ENCODE results near the gene CPNE8. TPM values are rescaled to one million over a fixed set of nuclear protein-coding genes. Genes with fewer than 3 reads are reported as not detected.

The CPNE8 gene
- total RNA-seq, 2 experiments from 2014 or later = 3.5 to 5.7 TPM

DNA sequence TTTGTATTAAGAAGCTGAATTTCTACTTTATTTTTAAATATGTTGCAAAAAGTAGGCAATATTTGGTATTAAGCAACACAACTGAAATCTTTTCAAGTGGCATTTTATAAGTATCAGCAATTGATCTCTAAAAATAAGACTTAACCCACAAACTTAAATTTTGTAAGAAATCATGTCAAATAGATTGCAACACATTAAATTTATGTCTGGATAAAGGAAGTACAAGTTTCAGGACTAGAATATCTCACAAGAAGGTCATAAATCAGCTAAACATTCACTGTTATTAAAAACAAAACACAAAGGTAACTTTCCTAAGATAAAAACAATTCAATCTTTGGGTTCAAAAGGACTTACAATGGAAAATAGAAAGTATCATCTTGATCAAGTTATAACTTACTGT, 32.8 kb downstream of the CPNE8 start:
- Mint-ChIP-seq H3K9me3 (no peaks in the 10 kb centered on the region), H3K4me3 (no peak overlapping the region), H3K27me3 (ENCODE audit: low read depth) (no peaks in the 10 kb centered on the region), H3K4me1 (ENCODE audit: low read depth) (no peaks in the 10 kb centered on the region), H3K36me3 (ENCODE audit: low read depth) (peaks cover 3% of the 10 kb centered on the region), H3K27ac (no peak overlapping the region)
- no peak for DNase-seq
- CTCF ChIA-PET = interaction anchor here (0.6 to 0.7 kb wide), 2 partner anchors 15 to 311 kb away, joined by 3 read pairs; no protein-coding TSS in a partner anchor
- intact Hi-C loops (cut with micrococcal nuclease) = no loop called here

GRCh38 chr12:38872156-38872555, 33.2 kb downstream of the CPNE8 start:
- Mint-ChIP-seq H3K4me1 (ENCODE audit: low read depth) (no peaks in the 10 kb centered on the region), H3K27ac (no peak overlapping the region), H3K4me3 (no peak overlapping the region), H3K27me3 (ENCODE audit: low read depth) (no peaks in the 10 kb centered on the region), H3K36me3 (ENCODE audit: low read depth) (peaks cover 3% of the 10 kb centered on the region), H3K9me3 (no peaks in the 10 kb centered on the region)
- DNase-seq = no peak
- CTCF ChIA-PET = interaction anchor here (0.6 kb wide), 1 partner anchor 312 kb away, joined by 3 read pairs; no protein-coding TSS in a partner anchor
- intact Hi-C loops (cut with micrococcal nuclease) = no loop called here

- H3K4me1 Mint-ChIP-seq (ENCODE audit: low read depth) = no peaks in the 10 kb centered on the region
- H3K9me3 Mint-ChIP-seq = no peaks in the 10 kb centered on the region
- intact Hi-C loops (cut with micrococcal nuclease) = no loop called here
- H3K36me3 Mint-ChIP-seq (ENCODE audit: low read depth) = peaks cover 3% of the 10 kb centered on the region
- CTCF ChIA-PET = no interaction called here
- H3K4me3 Mint-ChIP-seq = no peak overlapping the region
- H3K27ac Mint-ChIP-seq = no peak overlapping the region
- no peak for DNase-seq
- no peaks in the 10 kb centered on the region for H3K27me3 Mint-ChIP-seq (ENCODE audit: low read depth)
Measured at GRCh38 chr12:38869036-38869435, 36.4 kb downstream of the CPNE8 start.

GRCh38 chr12:38850461-38850860, 54.9 kb downstream of the CPNE8 start:
- CTCF ChIA-PET = no interaction called here
- no peak overlapping the region for H3K4me3 Mint-ChIP-seq
- no peaks in the 10 kb centered on the region for H3K36me3 Mint-ChIP-seq (ENCODE audit: low read depth)
- no peak overlapping the region for H3K27ac Mint-ChIP-seq
- no peaks in the 10 kb centered on the region for H3K4me1 Mint-ChIP-seq (ENCODE audit: low read depth)
- intact Hi-C loops (cut with micrococcal nuclease) = no loop called here
- H3K9me3 Mint-ChIP-seq = no peaks in the 10 kb centered on the region
- no peak for DNase-seq
- H3K27me3 Mint-ChIP-seq (ENCODE audit: low read depth) = no peaks in the 10 kb centered on the region

DNA sequence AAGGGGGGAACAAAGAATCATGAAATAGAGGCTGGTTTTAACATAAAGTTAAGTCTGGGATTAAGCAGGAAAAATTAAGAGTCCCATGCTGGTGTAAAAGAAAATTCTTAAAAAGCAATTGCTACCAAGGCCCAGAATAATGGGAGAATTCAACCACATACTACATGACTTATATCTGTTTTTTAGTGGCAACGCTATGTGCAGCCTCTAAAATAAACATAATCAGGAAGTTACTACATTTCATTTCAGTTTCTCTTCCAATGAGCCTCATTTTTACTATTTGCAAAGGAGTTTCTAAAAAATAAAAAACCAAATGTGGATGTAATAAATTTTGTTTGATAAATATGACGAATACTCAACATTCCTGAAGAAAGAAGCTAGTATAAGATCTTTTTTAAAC, 58.1 kb downstream of the CPNE8 start:
- Mint-ChIP-seq H3K27me3 (ENCODE audit: low read depth) (no peaks in the 10 kb centered on the region), H3K4me1 (ENCODE audit: low read depth) (no peaks in the 10 kb centered on the region), H3K36me3 (ENCODE audit: low read depth) (no peaks in the 10 kb centered on the region), H3K4me3 (no peak overlapping the region), H3K9me3 (no peaks in the 10 kb centered on the region), H3K27ac (no peak overlapping the region)
- CTCF ChIA-PET = interaction anchor here (0.6 kb wide), 1 partner anchor 173 kb away, joined by 3 read pairs; no protein-coding TSS in a partner anchor
- no peak for DNase-seq
- intact Hi-C loops (cut with micrococcal nuclease) = no loop called here

GRCh38 chr12:38844267-38844666, 61.1 kb downstream of the CPNE8 start:
- Mint-ChIP-seq H3K27me3 (ENCODE audit: low read depth) (no peaks in the 10 kb centered on the region), H3K27ac (no peak overlapping the region)
- intact Hi-C loops (cut with micrococcal nuclease) = no loop called here

GRCh38 chr12:38838056-38838850, 67.1 kb downstream of the CPNE8 start:
- H3K27me3 Mint-ChIP-seq (ENCODE audit: low read depth) = no peaks in the 10 kb centered on the region
- no peak overlapping the region for H3K4me3 Mint-ChIP-seq
- no peak overlapping the region for H3K27ac Mint-ChIP-seq
- CTCF ChIA-PET = no interaction called here
- peaks cover 2% of the 10 kb centered on the region for H3K36me3 Mint-ChIP-seq (ENCODE audit: low read depth)
- H3K9me3 Mint-ChIP-seq = no peaks in the 10 kb centered on the region
- intact Hi-C loops (cut with micrococcal nuclease) = no loop called here
- DNase-seq = no peak
- no peaks in the 10 kb centered on the region for H3K4me1 Mint-ChIP-seq (ENCODE audit: low read depth)

More at GRCh38 chr12:38844267-38844666, 61.1 kb downstream of the CPNE8 start:
- Mint-ChIP-seq H3K4me3 (no peak overlapping the region), H3K4me1 (ENCODE audit: low read depth) (no peaks in the 10 kb centered on the region), H3K9me3 (no peaks in the 10 kb centered on the region), H3K36me3 (ENCODE audit: low read depth) (no peaks in the 10 kb centered on the region)
- no peak for DNase-seq
- CTCF ChIA-PET = no interaction called here

DNA sequence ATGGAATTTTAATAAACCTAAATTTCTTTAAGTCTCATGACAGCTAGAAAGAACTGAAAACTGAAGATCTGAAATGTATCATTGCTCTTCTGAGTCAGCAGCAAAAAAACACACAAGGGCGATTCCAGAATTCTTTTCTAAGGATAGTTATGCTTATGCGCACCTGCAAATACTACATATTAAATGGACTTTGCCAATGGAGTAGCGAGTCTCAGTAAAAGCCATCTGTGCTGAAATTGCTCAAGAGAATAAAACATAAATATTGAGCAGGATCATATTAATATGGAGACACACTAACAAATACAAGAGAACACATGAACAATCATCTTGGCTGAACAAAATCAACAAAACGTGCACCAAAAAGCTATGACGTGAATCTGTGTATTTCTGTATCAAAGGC, 73.7 kb downstream of the CPNE8 start:
- Mint-ChIP-seq H3K4me3 (no peak overlapping the region), H3K27me3 (ENCODE audit: low read depth) (no peaks in the 10 kb centered on the region), H3K36me3 (ENCODE audit: low read depth) (peaks cover 2% of the 10 kb centered on the region), H3K4me1 (ENCODE audit: low read depth) (no peaks in the 10 kb centered on the region), H3K9me3 (peaks cover 5% of the 10 kb centered on the region), H3K27ac (no peak overlapping the region)
- no peak for DNase-seq
- CTCF ChIA-PET = no interaction called here
- intact Hi-C loops (cut with micrococcal nuclease) = no loop called here

DNA sequence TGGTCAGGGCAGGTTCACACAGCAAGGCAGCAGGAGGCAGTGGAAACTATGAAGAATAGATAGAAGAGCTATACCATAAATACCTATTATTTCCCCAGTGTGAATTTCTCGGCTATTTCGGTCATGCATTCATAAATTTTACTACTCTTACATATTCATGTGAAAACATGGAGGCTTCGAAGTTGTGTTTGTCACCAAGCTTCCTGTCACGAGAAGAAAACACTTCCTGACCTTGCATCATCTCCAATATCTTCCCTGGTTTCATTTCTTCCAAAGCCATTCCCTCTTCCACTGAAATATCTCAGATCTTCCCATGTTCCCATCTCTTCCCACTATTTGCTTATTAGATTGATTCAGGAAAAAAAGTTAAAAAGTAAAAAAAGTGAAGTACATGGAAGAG, 80.4 kb downstream of the CPNE8 start:
- intact Hi-C loops (cut with micrococcal nuclease) = no loop called here
- no peaks in the 10 kb centered on the region for H3K27me3 Mint-ChIP-seq (ENCODE audit: low read depth)
- H3K36me3 Mint-ChIP-seq (ENCODE audit: low read depth) = no peaks in the 10 kb centered on the region
- peaks cover 1% of the 10 kb centered on the region for H3K9me3 Mint-ChIP-seq
- no peak for DNase-seq
- H3K4me1 Mint-ChIP-seq (ENCODE audit: low read depth) = no peaks in the 10 kb centered on the region
- CTCF ChIA-PET = no interaction called here
- H3K27ac Mint-ChIP-seq = no peak overlapping the region
- no peak overlapping the region for H3K4me3 Mint-ChIP-seq

DNA sequence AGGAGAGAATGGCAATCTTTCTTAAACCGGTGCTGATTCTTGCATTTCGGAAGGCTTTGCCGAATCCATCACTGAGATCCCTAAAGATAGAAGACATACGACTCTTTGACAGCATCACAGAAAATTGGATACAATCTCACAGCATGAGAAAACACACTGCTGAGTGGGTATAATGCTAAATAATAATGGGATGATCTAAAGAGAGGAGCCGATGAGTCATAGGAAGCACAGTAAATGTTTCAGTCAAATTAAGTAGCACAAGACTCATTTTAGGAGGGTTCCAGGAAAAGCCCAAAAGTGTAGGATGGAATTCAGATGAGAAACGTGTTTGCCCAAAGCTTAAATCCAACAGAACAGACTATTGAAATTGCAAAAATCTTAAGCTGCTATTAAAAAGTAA, 81.7 kb downstream of the CPNE8 start:
- H3K9me3 Mint-ChIP-seq = peaks cover 1% of the 10 kb centered on the region
- intact Hi-C loops (cut with micrococcal nuclease) = no loop called here
- no peaks in the 10 kb centered on the region for H3K4me1 Mint-ChIP-seq (ENCODE audit: low read depth)
- H3K36me3 Mint-ChIP-seq (ENCODE audit: low read depth) = no peaks in the 10 kb centered on the region
- H3K27ac Mint-ChIP-seq = no peak overlapping the region
- H3K27me3 Mint-ChIP-seq (ENCODE audit: low read depth) = no peaks in the 10 kb centered on the region
- no peak for DNase-seq
- H3K4me3 Mint-ChIP-seq = no peak overlapping the region
- CTCF ChIA-PET = no interaction called here

GRCh38 chr12:38823314-38823713, 82.1 kb downstream of the CPNE8 start:
- Mint-ChIP-seq H3K36me3 (ENCODE audit: low read depth) (no peaks in the 10 kb centered on the region), H3K4me1 (ENCODE audit: low read depth) (no peaks in the 10 kb centered on the region), H3K9me3 (peaks cover 1% of the 10 kb centered on the region), H3K27me3 (ENCODE audit: low read depth) (no peaks in the 10 kb centered on the region), H3K4me3 (no peak overlapping the region), H3K27ac (no peak overlapping the region)
- intact Hi-C loops (cut with micrococcal nuclease) = no loop called here
- DNase-seq = no peak
- CTCF ChIA-PET = no interaction called here

DNA sequence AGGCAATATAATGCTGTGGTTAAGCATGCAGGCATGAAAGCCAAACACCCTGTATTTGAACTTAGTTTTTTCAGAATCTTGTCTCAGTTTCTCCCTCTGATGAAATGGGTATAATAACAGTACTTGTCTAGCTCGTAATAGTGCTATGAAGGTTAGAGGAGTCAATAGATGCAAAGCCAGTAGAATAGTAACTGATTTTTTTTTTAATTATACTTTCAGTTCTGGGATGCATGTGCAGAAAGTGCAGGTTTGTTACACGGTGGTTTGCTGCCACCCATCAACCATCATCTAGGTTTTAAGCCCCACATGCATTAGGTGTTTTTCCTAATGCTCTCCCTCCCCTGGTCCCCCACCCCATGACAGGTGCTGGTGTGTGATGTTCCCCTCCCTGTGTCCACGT, 87.4 kb downstream of the CPNE8 start:
- Mint-ChIP-seq H3K27me3 (ENCODE audit: low read depth) (no peaks in the 10 kb centered on the region), H3K9me3 (peaks cover 5% of the 10 kb centered on the region), H3K4me1 (ENCODE audit: low read depth) (no peaks in the 10 kb centered on the region), H3K27ac (no peak overlapping the region), H3K4me3 (no peak overlapping the region), H3K36me3 (ENCODE audit: low read depth) (no peaks in the 10 kb centered on the region)
- CTCF ChIA-PET = no interaction called here
- intact Hi-C loops (cut with micrococcal nuclease) = no loop called here
- no peak for DNase-seq

GRCh38 chr12:38813923-38814322, 91.5 kb downstream of the CPNE8 start:
- Mint-ChIP-seq H3K4me3 (no peak overlapping the region), H3K27me3 (ENCODE audit: low read depth) (no peaks in the 10 kb centered on the region), H3K9me3 (peaks cover 13% of the 10 kb centered on the region), H3K36me3 (ENCODE audit: low read depth) (peaks cover 5% of the 10 kb centered on the region), H3K4me1 (ENCODE audit: low read depth) (no peaks in the 10 kb centered on the region), H3K27ac (no peak overlapping the region)
- CTCF ChIA-PET = no interaction called here
- DNase-seq = no peak
- intact Hi-C loops (cut with micrococcal nuclease) = no loop called here

Data from activated naive CD4-positive, alpha-beta T cell treated with anti-CD3 and anti-CD28 coated beads for 36 hours (primary cell).